Endothelial cell of umbilical vein (primary cell): ENCODE measurements around the gene BAD. TPM values are rescaled to one million over a fixed set of nuclear protein-coding genes. Genes with fewer than 3 reads are reported as not detected.

Source experiments
- BruUV-seq: library from RNA; stranded (reverse); fragments of 400-500 nt; replicated peaks from 2 replicates; lab custom pipeline; 2021; lab: Mats Ljungman, UMichigan
- CTCF ChIA-PET: fragments of 300-600, 350-600 bp; sonication (Branson Sonifier 250); formaldehyde crosslinking; loops from one replicate; lab custom pipeline; 2021; ENCODE audit warnings: antibody characterized with exemption, inconsistent platforms; lab: Charles Lee
- POLR2A ChIA-PET: fragments of 300-600, 350-600 bp; sonication (Branson Sonifier 250); formaldehyde crosslinking; loops from one replicate; lab custom pipeline; 2021; ENCODE audit warnings: antibody characterized with exemption, inconsistent platforms; lab: Charles Lee
- DNase-seq: peaks from one replicate; pipeline ENCODE4 v3.0.0-alpha.2; 2011; ENCODE audit warnings: low read depth, low spot score
- FAIRE-seq: peaks from 2 replicates; lab custom pipeline; 2011; peaks lifted over from hg19 to GRCh38; lab: Jason Lieb, UNC
- H2AFZ ChIP-seq: 2 replicates; pipeline ENCODE4 v1.6.0; 2012; ENCODE audit warnings: low read depth, low read length, control low read depth, inconsistent platforms
- H3K27ac ChIP-seq: 2 replicates; pipeline ENCODE4 v1.5.1; 2011; ENCODE audit warnings: low read depth, mild to moderate bottlenecking, control low read depth, low read length, moderate library complexity; ENCODE audit not compliant: insufficient read depth
- H3K27me3 ChIP-seq, 2 experiments: 2 replicates each; pipeline versions ENCODE4 v1.6.0 to v1.6.1; 2011; ENCODE audit warnings: low read length in 2 of 2, mixed read lengths in 1 of 2; ENCODE audit not compliant: control insufficient read depth in 2 of 2, insufficient read depth in 2 of 2
- H3K36me3 ChIP-seq, 2 experiments: 2 replicates in 1 of 2; 3 replicates in 1 of 2; pipeline ENCODE4 v1.5.1; 2011; ENCODE audit warnings: low read length in 2 of 2, mild to moderate bottlenecking in 1 of 2, moderate library complexity in 1 of 2; ENCODE audit not compliant: control insufficient read depth in 2 of 2, insufficient read depth in 2 of 2; ENCODE audit errors: extremely low read depth in 1 of 2
- H3K4me1 ChIP-seq: 3 replicates; pipeline ENCODE4 v1.5.1; 2011; ENCODE audit warnings: mild to moderate bottlenecking, low read length; ENCODE audit not compliant: control insufficient read depth, insufficient read depth; ENCODE audit errors: extremely low read depth
- H3K4me2 ChIP-seq: 2 replicates; pipeline ENCODE4 v1.6.1; 2011; ENCODE audit warnings: low read length, control low read depth, mixed read lengths; ENCODE audit not compliant: insufficient read depth
- H3K4me3 ChIP-seq, 3 experiments: fragments of 200-600 bp in 1 of 3; sonication (generic), shearing (Covaris generic) in 1 of 3; replicated peaks in 1 of 3; 2 replicates each; pipeline ENCODE4 v1.5.1; 2011 to 2016; ENCODE audit warnings: control low read depth in 3 of 3, low read length in 3 of 3, mild to moderate bottlenecking in 2 of 3, inconsistent platforms in 1 of 3, low read depth in 1 of 3, moderate library complexity in 1 of 3; ENCODE audit not compliant: insufficient read depth in 1 of 3
- H3K79me2 ChIP-seq: 2 replicates; pipeline ENCODE4 v1.6.0; 2012; ENCODE audit warnings: low read length, inconsistent platforms; ENCODE audit not compliant: control insufficient read depth, insufficient read depth
- H3K9ac ChIP-seq: replicated peaks from 2 replicates; pipeline ENCODE3; 2011; ENCODE audit warnings: low read length, control low read depth; ENCODE audit not compliant: insufficient read depth; ENCODE audit errors: extremely low read depth
- H3K9me1 ChIP-seq: replicated peaks from 3 replicates; pipeline ENCODE4 v1.6.0; 2011; ENCODE audit warnings: mild to moderate bottlenecking, low read length; ENCODE audit not compliant: control insufficient read depth, insufficient read depth; ENCODE audit errors: extremely low read depth
- H3K9me3 ChIP-seq: replicated peaks from 2 replicates; pipeline ENCODE4 v1.5.1; 2012; ENCODE audit warnings: low read length, inconsistent platforms; ENCODE audit not compliant: control insufficient read depth, insufficient read depth
- H4K20me1 ChIP-seq: replicated peaks from 2 replicates; pipeline ENCODE3; 2011; ENCODE audit warnings: mild to moderate bottlenecking, low read length; ENCODE audit not compliant: control insufficient read depth, insufficient read depth; ENCODE audit errors: extremely low read depth
- CTCF ChIP-seq, 2 donors: IDR thresholded peaks; 1 replicate in 1 of 2; 2 replicates in 1 of 2; pipeline ENCODE4 v1.5.1; 2011; ENCODE audit warnings: low read length in 2 of 2, mild to moderate bottlenecking in 2 of 2, moderate library complexity in 2 of 2, control low read depth in 1 of 2, inconsistent platforms in 1 of 2, low read depth in 1 of 2; ENCODE audit not compliant: insufficient read depth in 1 of 2; ENCODE audit errors: extremely low read depth in 1 of 2
- EZH2 ChIP-seq: IDR thresholded peaks from 2 replicates; pipeline ENCODE4 v1.6.1; 2012; ENCODE audit warnings: borderline replicate concordance, low read depth, mild to moderate bottlenecking, moderate library complexity, low read length, inconsistent platforms; ENCODE audit not compliant: severe bottlenecking
- FOS ChIP-seq: IDR thresholded peaks from 2 replicates; pipeline ENCODE4 v1.6.1; 2011; ENCODE audit warnings: mild to moderate bottlenecking, low read length, moderate library complexity, borderline replicate concordance; ENCODE audit not compliant: insufficient read depth
- GATA2 ChIP-seq: IDR thresholded peaks from 2 replicates; pipeline ENCODE4 v1.7.0; 2011; ENCODE audit warnings: low read depth, mild to moderate bottlenecking, moderate library complexity, mixed read lengths, low read length; ENCODE audit not compliant: insufficient read length, insufficient read depth
- JUN ChIP-seq: IDR thresholded peaks from 2 replicates; pipeline ENCODE4 v1.6.1; 2011; ENCODE audit warnings: borderline replicate concordance, low read depth; ENCODE audit not compliant: insufficient read length, insufficient read depth
- MAX ChIP-seq: IDR thresholded peaks from 2 replicates; pipeline ENCODE4 v1.6.1; 2011; ENCODE audit not compliant: insufficient read depth, insufficient read length
- MYC ChIP-seq: IDR thresholded peaks from one replicate; pipeline ENCODE4 v1.6.1; 2011; ENCODE audit warnings: mild to moderate bottlenecking, low read depth, low read length
- POLR2A ChIP-seq: IDR thresholded peaks from 2 replicates; pipeline ENCODE4 v1.6.1; 2012; ENCODE audit warnings: low read depth, mild to moderate bottlenecking, control low read depth, low read length
- POLR2AphosphoS5 ChIP-seq: IDR thresholded peaks from 2 replicates; pipeline ENCODE4 v1.6.1; 2012; ENCODE audit warnings: low read depth, mild to moderate bottlenecking, control low read depth, low read length, moderate library complexity; ENCODE audit not compliant: insufficient read depth
- dilution Hi-C: fragments of 300-500 bp; cut with MboI; formaldehyde crosslinking; loops from one replicate; pipeline ENCODE4 v1.15.0; 2019; ENCODE audit warnings: low sequenced_read_pairs; ENCODE audit not compliant: extremely low pct_ligation_motif_present
- intact Hi-C: fragments of 100-400 bp; cut with micrococcal nuclease; formaldehyde crosslinking; loops from one replicate; pipeline ENCODE4 v1.10.0; 2022
- polyA plus RNA-seq, 4 experiments: library from polyadenylated mRNA; depleted of rRNA in 3 of 4; stranded (reverse) in 3 of 4; unstranded in 1 of 4; fragments of >200 nt; gene quantifications; 2 replicates each; pipeline versions ENCODE4 v1.2.1 to v1.2.3, GENCODE V29; 2011 to 2012; ENCODE audit warnings: missing spikeins in 1 of 4
- total RNA-seq: library from RNA; stranded (reverse); gene quantifications from 2 replicates; pipeline ENCODE4 v1.2.3, GENCODE V29; 2021

Gene BAD
- total and polyA plus RNA-seq, 2 donors (not counting 3 experiments of a cell fraction or from before 2014, with no cell fraction given): 65.3 to 88.0 TPM

- TF ChIP-seq EZH2 (no peak), FOS (no peak), GATA2 (no peak), POLR2AphosphoS5 (no peak), MAX (no peak), POLR2A (no peak), CTCF (IDR thresholded peaks at IDR 0.05; ENCODE audit: extremely low read depth in 1 of 2, insufficient read depth in 1 of 2, low read depth in 1 of 2, low read length in 2 of 2) (no peak), MYC (no peak), JUN (no peak)
- ChIA-PET POLR2A (no interaction called here), CTCF (interaction anchor here (0.6 to 4.7 kb wide), 9 partner anchors 10 to 102 kb away, joined by 3 to 60 read pairs (median 7); partner anchors contain the start of genes CATSPERZ, FERMT3, PRDX5 and STIP1)
- H3K79me2 ChIP-seq: peaks cover 32% of the 10 kb centered on the region
- H3K9me3 ChIP-seq: no peaks in the 10 kb centered on the region
- no peak overlapping the region for H3K4me3 ChIP-seq
- no peak overlapping the region for H3K27ac ChIP-seq
- H3K9me1 ChIP-seq: no peaks in the 10 kb centered on the region
- FAIRE-seq (no peak), DNase-seq (no peak)
- peaks cover 24% of the 10 kb centered on the region for H3K4me1 ChIP-seq
- H3K9ac ChIP-seq: no peak overlapping the region
- no peaks in the 10 kb centered on the region for H3K27me3 ChIP-seq
- intact Hi-C loops (no loop called here), dilution Hi-C loops (no loop called here)
- H2AFZ ChIP-seq: no peak overlapping the region
- peak overlapping the region; percentile 23 for H3K4me2 ChIP-seq
- peaks cover 2 to 17% of the 10 kb centered on the region in 2 experiments for H3K36me3 ChIP-seq
- no TSS peak for BruUV-seq
- no peaks in the 10 kb centered on the region for H4K20me1 ChIP-seq
These were observed 31.4 kb downstream of the BAD start for GRCh38 chr11:64253043-64253442.
